Activated naive CD4-positive, alpha-beta T cell treated with anti-CD3 and anti-CD28 coated beads, Interleukin-2, amount 50 U/mL, for 16 hours (primary cell): ENCODE data around the gene MSH3.
"Not testable (repeated sequence)": the region's sequence is repeated elsewhere in the genome, so short reads cannot be mapped to it uniquely, and the experiment has no call there.

ENCODE experiments used
- DNase-seq: peaks from one replicate; pipeline ENCODE4 v3.0.0-alpha.2; 2020

MSH3 gene

DNA sequence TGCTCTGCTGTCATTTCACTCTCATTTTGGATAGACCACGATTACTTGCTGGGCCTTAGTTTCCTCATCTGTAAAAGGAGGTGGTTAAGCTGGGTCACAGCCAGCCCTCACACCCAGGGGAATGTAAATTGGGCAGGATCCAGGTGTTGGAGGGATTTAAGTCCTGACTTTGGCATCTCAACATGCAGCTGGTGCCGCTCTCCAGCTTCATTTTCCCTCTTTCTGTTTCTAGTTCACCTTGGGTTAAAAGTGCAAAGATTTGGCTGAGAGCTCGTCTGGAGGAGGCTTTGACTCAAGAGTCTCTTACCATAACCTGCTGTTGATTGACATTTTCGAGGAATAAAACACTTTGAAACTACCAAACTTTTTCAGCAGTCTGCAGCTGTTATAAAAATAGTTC lies 144.6 kb downstream of the MSH3 start:
- no peak for DNase-seq

GRCh38 chr5:80799573-80799972 lies 145.1 kb downstream of the MSH3 start:
- DNase-seq: no peak

- DNase-seq: no peak
Observed at GRCh38 chr5:80804332-80804731, 149.9 kb downstream of the MSH3 start.

DNA sequence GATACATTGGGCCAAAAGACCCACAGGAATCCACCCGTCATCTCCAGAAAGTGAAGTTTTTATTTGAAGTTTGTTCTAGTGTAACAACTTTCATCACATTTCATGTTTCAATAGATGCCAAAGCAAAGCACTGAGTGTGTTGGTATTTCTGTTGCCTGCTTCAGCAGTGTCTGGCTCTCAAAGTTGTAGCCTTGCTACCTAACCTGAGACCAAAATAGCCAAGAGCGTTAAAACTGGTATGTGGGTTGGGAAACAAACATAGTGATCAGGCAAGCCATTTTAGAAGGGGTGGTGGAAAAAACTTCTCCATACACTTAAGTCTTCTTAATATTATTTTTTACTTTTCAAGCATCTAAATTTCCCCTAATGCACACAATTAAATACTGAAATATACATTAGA lies 150.6 kb downstream of the MSH3 start:
- DNase-seq: no peak

- DNase-seq: no peak
Observed at GRCh38 chr5:80806929-80807328, 152.5 kb downstream of the MSH3 start.

DNA sequence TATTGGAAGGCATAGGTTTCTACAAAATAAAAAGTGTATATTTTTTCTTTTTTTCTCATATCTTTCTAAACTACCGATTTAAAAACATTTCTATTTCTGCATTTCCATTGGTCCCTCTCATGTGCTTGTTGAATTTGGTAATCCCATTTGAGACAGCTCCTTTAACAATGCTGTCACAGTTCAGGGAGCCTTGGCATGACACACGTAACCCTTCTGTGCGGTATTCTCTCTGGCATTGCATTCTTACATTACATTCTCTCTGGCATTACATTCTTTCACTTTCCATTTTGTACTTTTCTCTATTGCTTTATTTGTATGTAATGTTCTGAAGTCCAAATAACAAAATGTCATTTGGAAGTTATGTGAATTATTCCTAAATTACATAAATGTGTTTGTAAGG lies 155.0 kb downstream of the MSH3 start:
- DNase-seq: no peak

DNA sequence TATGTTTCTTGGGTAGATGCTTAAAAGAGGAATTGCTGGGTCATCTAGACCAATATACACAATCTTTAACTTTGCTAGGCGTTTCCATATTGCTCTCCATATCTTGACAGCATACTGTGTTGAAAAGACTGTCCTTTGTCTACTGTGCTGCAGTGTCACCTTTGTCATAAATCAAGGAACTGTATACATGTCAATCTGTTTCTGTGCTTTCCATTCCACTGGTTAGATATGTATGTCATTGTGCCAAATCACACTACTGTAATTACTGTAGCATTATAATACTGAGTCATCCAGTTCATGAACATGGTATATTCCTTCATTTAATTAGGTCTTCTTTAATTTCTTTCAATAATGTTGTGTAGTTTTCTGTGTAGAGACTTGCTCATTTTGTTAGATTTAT lies 156.0 kb downstream of the MSH3 start:
- no peak for DNase-seq

GRCh38 chr5:80816590-80816989 lies 162.1 kb downstream of the MSH3 start:
- DNase-seq: no peak

GRCh38 chr5:80820685-80821084 lies 166.2 kb downstream of the MSH3 start:
- no peak for DNase-seq

DNA sequence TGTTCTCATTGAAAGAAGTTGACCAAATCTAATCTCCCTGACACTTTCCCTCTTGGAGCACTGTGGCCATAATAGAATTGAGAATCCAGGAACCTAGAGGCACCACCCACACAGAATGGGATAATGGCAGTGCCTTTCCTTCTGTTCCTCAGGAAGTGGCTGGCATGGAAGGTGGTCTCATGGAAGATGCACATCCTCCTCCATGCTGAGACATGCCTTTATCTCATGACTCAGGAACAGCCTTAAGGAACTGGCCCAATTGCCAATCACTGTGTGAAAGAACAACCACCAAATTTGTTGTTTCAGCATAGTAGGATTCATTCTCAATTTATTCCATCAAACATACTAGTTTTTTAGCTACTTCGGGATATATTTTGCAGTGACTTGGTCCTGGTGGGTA lies 168.2 kb downstream of the MSH3 start:
- no peak for DNase-seq

DNA sequence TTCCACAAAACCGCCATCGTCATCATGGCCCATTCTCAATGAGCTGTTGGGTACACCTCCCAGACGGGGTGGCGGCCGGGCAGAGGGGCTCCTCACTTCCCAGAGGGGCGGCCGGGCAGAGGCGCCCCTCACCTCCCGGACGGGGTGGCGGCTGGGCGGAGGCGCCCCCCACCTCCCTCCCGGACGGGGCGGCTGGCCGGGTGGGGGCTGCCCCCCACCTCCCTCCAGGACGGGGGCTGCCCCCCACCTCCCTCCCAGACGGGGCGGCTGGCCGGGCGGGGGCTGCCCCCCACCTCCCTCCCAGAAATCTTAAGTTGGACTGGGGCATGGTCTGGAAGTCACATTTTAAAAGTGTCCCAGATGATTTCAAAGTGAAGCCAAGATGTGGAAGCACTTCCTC lies 169.7 kb downstream of the MSH3 start:
- not testable (repeated sequence) for DNase-seq

GRCh38 chr5:80825786-80826460 lies 171.5 kb downstream of the MSH3 start:
- no peak for DNase-seq

DNA sequence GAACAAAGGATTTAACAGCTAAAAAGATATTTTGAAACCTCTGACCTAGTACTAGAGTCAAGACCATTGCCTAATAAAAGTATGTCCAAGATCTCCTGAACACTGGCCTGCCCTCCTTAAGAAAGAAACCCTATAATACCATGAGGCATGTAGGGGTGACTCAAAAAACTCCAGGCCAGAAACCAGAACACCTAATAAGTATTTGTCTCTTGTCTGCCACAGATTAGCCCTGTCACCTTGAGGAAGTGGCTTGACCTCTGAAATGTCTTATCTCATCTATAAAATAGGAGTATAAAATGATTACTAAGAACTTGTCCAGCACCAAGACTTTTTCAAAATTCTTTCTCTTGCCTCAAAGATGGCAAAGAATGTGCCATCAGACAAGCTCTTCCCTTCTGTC lies 180.3 kb downstream of the MSH3 start:
- DNase-seq: no peak

GRCh38 chr5:80835128-80835527 lies 180.7 kb downstream of the MSH3 start:
- no peak for DNase-seq

DNA sequence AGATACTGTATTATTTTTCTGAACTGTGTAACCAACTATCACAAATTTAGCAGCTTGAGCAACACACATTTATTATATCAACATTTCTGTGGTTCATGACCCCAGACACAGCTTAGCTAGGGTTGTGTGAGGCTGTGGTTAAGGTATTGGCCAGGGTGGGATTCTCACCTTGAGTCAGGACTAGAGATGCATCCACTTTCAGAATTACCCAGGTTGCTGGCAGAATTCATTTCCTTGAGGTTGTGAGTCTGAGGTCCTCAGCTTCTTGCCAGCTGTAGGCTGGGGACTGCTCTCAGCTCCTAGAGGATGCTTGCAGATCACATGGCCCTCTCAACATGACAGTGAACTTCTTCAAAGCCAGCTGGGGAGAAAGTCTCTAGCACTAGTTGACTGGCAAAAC lies 183.2 kb downstream of the MSH3 start:
- no peak for DNase-seq

DNA sequence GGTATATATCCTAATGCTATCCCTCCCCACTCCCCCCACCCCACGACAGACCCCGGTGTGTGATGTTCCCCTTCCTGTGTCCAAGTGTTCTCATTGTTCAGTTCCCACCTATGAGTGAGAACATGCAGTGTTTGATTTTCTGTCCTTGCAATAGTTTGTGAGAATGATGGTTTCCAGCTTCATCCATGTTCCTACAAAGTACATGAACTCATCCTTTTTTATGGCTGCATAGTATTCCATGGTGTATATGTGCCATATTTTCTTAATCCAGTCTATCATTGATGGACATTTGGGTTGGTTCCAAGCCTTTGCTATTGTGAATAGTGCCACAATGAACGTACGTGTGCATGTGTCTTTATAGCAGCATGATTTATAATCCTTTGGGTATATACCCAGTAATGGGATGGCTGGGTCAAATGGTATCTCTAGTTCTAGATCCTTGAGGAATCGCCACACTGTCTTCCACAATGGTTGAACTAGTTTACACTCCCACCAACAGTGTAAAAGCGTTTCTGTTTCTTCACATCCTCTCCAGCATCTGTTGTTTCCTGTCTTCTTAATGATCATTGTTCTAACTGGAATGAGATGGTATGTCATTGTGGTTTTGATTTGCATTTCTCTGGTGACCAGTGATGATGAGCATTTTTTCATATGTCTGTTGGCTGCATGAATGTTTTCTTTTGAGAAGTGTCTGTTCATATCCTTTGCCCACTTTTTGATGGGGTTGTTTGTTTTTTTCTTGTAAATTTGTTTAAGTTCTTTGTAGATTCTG lies 186.8 kb downstream of the MSH3 start:
- not testable (repeated sequence) for DNase-seq

- not testable (repeated sequence) for DNase-seq
Observed at GRCh38 chr5:80846422-80846821, 192.0 kb downstream of the MSH3 start.

DNA sequence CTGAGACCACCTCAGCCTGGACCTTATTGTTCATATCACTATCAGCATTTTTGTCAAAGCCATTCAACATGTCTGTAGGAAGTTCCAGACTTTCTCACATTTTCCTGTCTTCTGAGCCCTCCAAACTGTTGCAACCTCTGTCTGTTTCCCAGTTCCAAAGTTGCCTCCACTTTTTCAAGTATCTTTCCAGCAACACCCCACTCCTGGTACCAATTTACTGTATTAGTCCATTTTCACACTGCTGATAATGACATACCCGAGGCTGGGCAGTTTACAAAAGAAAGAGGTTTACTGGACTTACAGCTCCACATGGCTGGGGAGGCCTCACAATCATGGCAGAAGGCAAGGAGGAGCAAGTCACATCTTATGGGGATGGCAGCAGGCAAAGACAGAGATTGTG lies 195.7 kb downstream of the MSH3 start:
- not testable (repeated sequence) for DNase-seq

GRCh38 chr5:80852331-80853245 lies 198.1 kb downstream of the MSH3 start:
- DNase-seq: no peak

DNA sequence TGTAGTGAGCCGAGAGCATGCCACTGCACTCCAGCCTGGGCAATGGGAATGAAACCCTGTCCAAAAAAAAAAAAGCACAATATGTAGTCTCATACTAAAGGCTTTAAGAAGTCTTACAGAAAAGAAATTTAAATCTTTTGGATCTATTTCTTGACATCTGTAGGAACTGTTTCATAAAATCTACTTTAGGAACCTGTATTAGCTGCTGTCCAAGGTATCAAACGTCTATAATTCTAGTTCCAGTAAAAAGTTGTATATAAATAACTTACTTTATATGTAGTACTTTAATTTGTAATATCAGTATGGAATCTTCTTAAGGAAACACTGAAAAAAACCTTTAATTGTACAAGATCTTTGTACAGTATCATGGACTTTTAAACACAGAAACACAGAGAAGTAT lies 199.0 kb downstream of the MSH3 start:
- no peak for DNase-seq

- no peak for DNase-seq
Observed at GRCh38 chr5:80854583-80854982, 200.1 kb downstream of the MSH3 start.

DNA sequence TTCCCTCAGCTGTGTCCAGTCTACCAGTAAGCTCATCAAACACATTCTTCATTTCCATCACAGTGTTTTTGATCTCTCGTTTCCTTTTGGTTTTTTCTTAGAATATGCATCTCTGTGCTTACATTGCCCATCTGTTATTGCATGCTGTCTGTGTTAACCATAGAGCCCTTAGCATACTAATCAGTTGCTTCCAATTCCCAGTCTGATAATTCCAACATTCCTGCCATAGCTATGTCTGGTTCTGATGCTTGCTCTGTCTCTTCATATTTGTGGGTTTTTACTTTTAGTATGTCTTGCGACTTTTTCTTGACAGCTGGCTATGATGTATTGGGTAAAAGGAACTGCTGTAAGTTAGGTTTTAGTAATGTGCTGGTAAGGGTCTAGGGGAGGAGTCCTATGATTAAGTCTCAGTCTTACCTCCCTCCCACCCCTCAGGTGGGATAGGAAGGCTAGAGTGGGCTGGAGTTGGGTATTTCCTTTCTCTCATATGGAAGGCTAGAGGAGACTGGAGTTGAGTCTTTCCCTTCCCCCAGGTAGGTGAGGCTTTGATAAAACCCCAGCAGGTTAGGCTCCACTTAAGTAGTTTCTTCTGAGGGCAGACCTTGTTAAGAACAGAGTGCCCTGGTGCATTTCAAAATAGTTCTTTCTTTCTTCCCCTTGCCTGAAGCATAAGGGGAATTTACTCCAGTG lies 206.6 kb downstream of the MSH3 start:
- no peak for DNase-seq

GRCh38 chr5:80863708-80864107 lies 209.3 kb downstream of the MSH3 start:
- DNase-seq: no peak
